HEK293T (cell line): ENCODE data around the gene SIRT7.

Source experiments
- CTCF ChIA-PET: fragments of 350-600 bp; formaldehyde crosslinking; extraction: SDS; loops from one replicate; lab custom pipeline; 2021; ENCODE audit warnings: antibody characterized with exemption, inconsistent platforms; lab: Yijun Ruan, JAX
- POLR2A ChIA-PET: fragments of 350-600 bp; formaldehyde crosslinking; extraction: SDS; loops from one replicate; lab custom pipeline; 2020; ENCODE audit warnings: antibody characterized with exemption, inconsistent platforms; lab: Yijun Ruan, JAX
- DNase-seq: peaks from one replicate; pipeline ENCODE4 v3.0.0; 2012; ENCODE audit warnings: mixed read lengths; ENCODE audit errors: extremely low spot score
- ARNT ChIP-seq: fragments of 450-650 bp; IDR thresholded peaks from 2 replicates; pipeline ENCODE4 v1.6.1; 2017; ENCODE audit warnings: mild to moderate bottlenecking
- BHLHE40 ChIP-seq: fragments of 450-650 bp; IDR thresholded peaks from 2 replicates; pipeline ENCODE4 v1.6.1; 2016; ENCODE audit warnings: mild to moderate bottlenecking, moderate library complexity, borderline replicate concordance
- CTBP1 ChIP-seq: fragments of 450-650 bp; IDR thresholded peaks from 2 replicates; pipeline ENCODE4 v1.6.1; 2016; ENCODE audit warnings: borderline replicate concordance
- ELF4 ChIP-seq: fragments of 450-650 bp; IDR thresholded peaks from 2 replicates; pipeline ENCODE4 v1.6.1; 2017; ENCODE audit warnings: antibody characterized with exemption
- FOXA1 ChIP-seq: fragments of 450-650 bp; IDR thresholded peaks from 2 replicates; pipeline ENCODE4 v1.6.1; 2016; ENCODE audit warnings: mild to moderate bottlenecking
- FOXK2 ChIP-seq: fragments of 450-650 bp; IDR thresholded peaks from 2 replicates; pipeline ENCODE4 v1.6.1; 2016; ENCODE audit warnings: mild to moderate bottlenecking
- FOXM1 ChIP-seq: fragments of 450-650 bp; IDR thresholded peaks from 2 replicates; pipeline ENCODE4 v1.6.1; 2017; ENCODE audit warnings: mild to moderate bottlenecking, borderline replicate concordance
- HDGF ChIP-seq: fragments of 450-650 bp; IDR thresholded peaks from 2 replicates; pipeline ENCODE4 v1.6.1; 2017; ENCODE audit warnings: antibody characterized with exemption, borderline replicate concordance
- L3MBTL2 ChIP-seq: fragments of 450-650 bp; conservative IDR thresholded peaks from 2 replicates; pipeline ENCODE4 v1.6.1; 2016; ENCODE audit warnings: mild to moderate bottlenecking
- LEF1 ChIP-seq: fragments of 450-650 bp; IDR thresholded peaks from 2 replicates; pipeline ENCODE4 v1.6.1; 2017; ENCODE audit warnings: mild to moderate bottlenecking, borderline replicate concordance
- NFRKB ChIP-seq: fragments of 450-650 bp; IDR thresholded peaks from 2 replicates; pipeline ENCODE4 v1.6.1; 2016; ENCODE audit warnings: mild to moderate bottlenecking, moderate library complexity
- PKNOX1 ChIP-seq: fragments of 450-650 bp; IDR thresholded peaks from 2 replicates; pipeline ENCODE4 v1.6.1; 2016
- SP1 ChIP-seq: fragments of 450-650 bp; IDR thresholded peaks from 2 replicates; pipeline ENCODE4 v1.6.1; 2017
- SUZ12 ChIP-seq: fragments of 450-650 bp; IDR thresholded peaks from 2 replicates; pipeline ENCODE4 v1.6.1; 2016; ENCODE audit warnings: mild to moderate bottlenecking
- TARDBP ChIP-seq: fragments of 450-650 bp; IDR thresholded peaks from 2 replicates; pipeline ENCODE4 v1.6.1; 2016
- ZNF384 ChIP-seq: fragments of 450-650 bp; IDR thresholded peaks from 2 replicates; pipeline ENCODE4 v1.6.1; 2016

Gene SIRT7

GRCh38 chr17:81941484-81942166, 23.6 kb upstream of the SIRT7 start:
- ChIA-PET CTCF (no interaction called here), POLR2A (interaction anchor here (0.8 to 3.3 kb wide), 2 partner anchors 10 to 15 kb away, joined by 3 to 13 read pairs; no protein-coding TSS in a partner anchor)
- no peak for DNase-seq
- no peak for TF ChIP-seq ELF4
- peak; percentile 4; the same call in 1 of the 2 replicates for TF ChIP-seq HDGF

GRCh38 chr17:81940538-81941483, 22.8 kb upstream of the SIRT7 start:
- no peak for DNase-seq
- ChIA-PET CTCF (no interaction called here), POLR2A (interaction anchor here (0.8 to 1.2 kb wide), 2 partner anchors 10 to 14 kb away, joined by 3 to 5 read pairs; no protein-coding TSS in a partner anchor)
- TF ChIP-seq TARDBP (no peak), FOXA1 (no peak), FOXM1 (no peak), ELF4 (no peak), HDGF (no peak), ARNT (no peak)

GRCh38 chr17:81939881-81940385, 22.0 kb upstream of the SIRT7 start:
- ChIA-PET CTCF (no interaction called here), POLR2A (interaction anchor here (1.2 kb wide), 1 partner anchor 9 kb away, joined by 5 read pairs; no protein-coding TSS in a partner anchor)
- TF ChIP-seq FOXM1 (no peak), SP1 (no peak), ELF4 (no peak), LEF1 (no peak), TARDBP (no peak), L3MBTL2 (no peak)
- DNase-seq: no peak

- ChIA-PET POLR2A (interaction anchor here (1.0 to 1.4 kb wide), 2 partner anchors 14 to 72 kb away, joined by 3 read pairs; no protein-coding TSS in a partner anchor), CTCF (interaction anchor here (1.1 kb wide), 1 partner anchor 98 kb away, joined by 3 read pairs; the partner anchor contains the start of gene DCXR)
- no peak for DNase-seq
- TF ChIP-seq SP1 (no peak), PKNOX1 (no peak), NFRKB (no peak), L3MBTL2 (no peak), FOXM1 (no peak), ARNT (no peak), TARDBP (no peak), FOXA1 (no peak), LEF1 (no peak), CTBP1 (no peak)
These were observed 21.2 kb upstream of the SIRT7 start for GRCh38 chr17:81939218-81939617.

- CTCF ChIA-PET: no interaction called here
- POLR2A ChIA-PET: interaction anchor here (0.9 to 4.4 kb wide), 6 partner anchors 8 to 270 kb away, joined by 4 to 37 read pairs (median 7); partner anchors contain the start of gene MAFG
- no peak for TF ChIP-seq BHLHE40
- no peak for TF ChIP-seq FOXA1
- TF ChIP-seq PKNOX1: no peak
- no peak for TF ChIP-seq L3MBTL2
- TF ChIP-seq SUZ12: no peak
- TF ChIP-seq ZNF384: no peak
- TF ChIP-seq FOXM1: no peak
- no peak for TF ChIP-seq ARNT
- TF ChIP-seq SP1: no peak
- TF ChIP-seq HDGF: no peak
- no peak for TF ChIP-seq FOXK2
- no peak for TF ChIP-seq TARDBP
- TF ChIP-seq CTBP1: no peak
- DNase-seq: no peak
These were observed 17.7 kb upstream of the SIRT7 start for GRCh38 chr17:81935709-81936084.

GRCh38 chr17:81934850-81935708, 17.1 kb upstream of the SIRT7 start:
- TF ChIP-seq ZNF384 (no peak), NFRKB (no peak), SP1 (no peak), CTBP1 (no peak), BHLHE40 (no peak), ARNT (no peak)
- DNase-seq: no peak
- ChIA-PET POLR2A (interaction anchor here (1.1 to 4.4 kb wide), 4 partner anchors 8 to 129 kb away, joined by 4 to 37 read pairs (median 10); partner anchors contain the start of gene MAFG), CTCF (no interaction called here)
